Measurements from ENCODE around the gene STEAP3. TPM values are rescaled to one million over a fixed set of nuclear protein-coding genes. Genes with fewer than 3 reads are reported as not detected.
A peak's percentile ranks its signal among the peaks of the same experiment; 100 is the strongest.

Gene STEAP3
- total RNA-seq, 1 experiment from 2014 or later = 15.4 TPM

- Histone ChIP-seq H3K56ac (ENCODE audit: insufficient read length, low read depth, low read length) (no peak overlapping the region), H3K4me1 (ENCODE audit: insufficient read depth, low read length) (peaks cover 5% of the 10 kb centered on the region; the same call in 1 of the 2 replicates), H3K14ac (ENCODE audit: insufficient read depth, low read length) (peak overlapping the region; percentile 67), H4K8ac (replicated peaks; ENCODE audit: insufficient read length, low read depth, low read length) (no peak overlapping the region), H3T11ph (ENCODE audit: low read length) (no peak overlapping the region), H2BK5ac (ENCODE audit: insufficient read length, low read length) (no peak overlapping the region), H3K27ac (ENCODE audit: insufficient read length, low read depth, low read length) (no peak overlapping the region), H3K18ac (ENCODE audit: insufficient read length, low read depth, low read length) (no peak overlapping the region), H3K27me3 (ENCODE audit: insufficient read depth, low read length) (no peaks in the 10 kb centered on the region; the same call in 1 of the 2 replicates), H3K9me3 (ENCODE audit: control insufficient read depth, low read depth, low read length) (no peaks in the 10 kb centered on the region), H4K5ac (ENCODE audit: insufficient read length, low read depth, low read length) (no peak overlapping the region), H2BK12ac (ENCODE audit: insufficient read length, low read depth, low read length) (no peak overlapping the region), H3K9ac (ENCODE audit: extremely low read depth, insufficient read length, low read length) (no peak overlapping the region), H3K79me2 (ENCODE audit: insufficient read depth, low read length) (no peaks in the 10 kb centered on the region), H2AFZ (ENCODE audit: low read length) (no peak overlapping the region), H2BK15ac (ENCODE audit: low read depth, low read length) (no peak overlapping the region), H4K20me1 (ENCODE audit: control insufficient read depth, insufficient read depth, insufficient read length) (no peaks in the 10 kb centered on the region), H3K23me2 (ENCODE audit: insufficient read length, low read depth, low read length, poor library complexity, severe bottlenecking) (no peaks in the 10 kb centered on the region), H2BK120ac (ENCODE audit: low read depth, low read length, poor library complexity, severe bottlenecking) (no peak overlapping the region), H3K4me2 (ENCODE audit: insufficient read depth, insufficient read length, low read length) (no peak overlapping the region), H4K91ac (ENCODE audit: insufficient read length, low read depth, low read length) (no peak overlapping the region), H3K4ac (ENCODE audit: low read depth, low read length) (no peak overlapping the region), H2AK5ac (ENCODE audit: insufficient read length, low read length) (no peak overlapping the region), H2BK20ac (ENCODE audit: low read depth, low read length, poor library complexity, severe bottlenecking) (no peak overlapping the region), H3K79me1 (ENCODE audit: insufficient read depth, low read depth, low read length, poor library complexity, severe bottlenecking) (no peaks in the 10 kb centered on the region), H3K23ac (ENCODE audit: insufficient read length, low read depth, low read length) (no peak overlapping the region)
- no peaks in the 10 kb centered on the region for H3K27me3 Mint-ChIP-seq (ENCODE audit: low read depth)
- H3K4me1 Mint-ChIP-seq = peaks cover 45 to 50% of the 10 kb centered on the region in 2 experiments
- H3K9me3 Mint-ChIP-seq = no peaks in the 10 kb centered on the region
- no peak overlapping the region; a peak in 1 of 5 replicates for H3K4me3 Mint-ChIP-seq
- peak; percentile 64 for DNase-seq
- H3K27ac Mint-ChIP-seq = peak overlapping the region; percentile 70 to 89 (median 77); a peak in 6 of 7 replicates
- no peak for TF ChIP-seq CTCF (conservative IDR thresholded peaks at IDR 0.05)
- H3K36me3 Mint-ChIP-seq (ENCODE audit: insufficient read depth in 1 of 3, low read depth in 3 of 3) = peaks cover 3 to 13% (median 9%) of the 10 kb centered on the region in 3 experiments; a peak in 6 of 7 replicates
- WGBS (ENCODE audit: extremely low coverage, insufficient read length, low lambda C conversion rate) = no CpG with 5 or more reads among the region's 15 CpGs
These were observed 16.9 kb downstream of the STEAP3 start for GRCh38 chr2:119240311-119241204.
